GM19467 (cell line): ENCODE data around the gene DNAJC1.
"Not testable (repeated sequence)": the region's sequence is repeated elsewhere in the genome, so short reads cannot be mapped to it uniquely, and the experiment has no call there.

Experiments
- ATAC-seq: cut with Tn5 transposase; IDR thresholded peaks from one replicate; pipeline ENCODE4 v1.9.1; 2021; ENCODE audit warnings: mild to moderate bottlenecking, moderate library complexity; ENCODE audit not compliant: unreplicated experiment

DNAJC1 gene

DNA sequence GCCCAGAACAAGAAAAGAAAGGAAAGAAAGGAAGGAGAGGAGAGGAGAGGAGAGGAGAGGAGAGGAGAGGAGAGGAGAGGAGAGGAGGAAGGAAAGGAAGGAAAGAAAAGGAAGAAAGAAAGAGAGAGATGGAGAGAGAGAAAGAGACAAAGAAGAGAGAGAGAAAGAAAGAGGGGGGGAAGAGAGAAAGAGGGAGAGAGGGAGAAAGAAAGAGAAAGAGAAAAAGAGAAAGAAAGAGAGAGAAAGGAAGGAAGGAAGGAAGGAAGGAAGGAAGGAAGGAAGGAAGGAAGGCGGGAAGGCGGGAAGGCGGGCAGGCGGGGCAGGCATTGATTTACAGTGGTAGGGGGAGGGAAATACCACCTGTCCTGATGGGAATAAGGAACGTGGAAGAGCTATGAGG, 92.7 kb downstream of the DNAJC1 start:
- no peak for ATAC-seq

DNA sequence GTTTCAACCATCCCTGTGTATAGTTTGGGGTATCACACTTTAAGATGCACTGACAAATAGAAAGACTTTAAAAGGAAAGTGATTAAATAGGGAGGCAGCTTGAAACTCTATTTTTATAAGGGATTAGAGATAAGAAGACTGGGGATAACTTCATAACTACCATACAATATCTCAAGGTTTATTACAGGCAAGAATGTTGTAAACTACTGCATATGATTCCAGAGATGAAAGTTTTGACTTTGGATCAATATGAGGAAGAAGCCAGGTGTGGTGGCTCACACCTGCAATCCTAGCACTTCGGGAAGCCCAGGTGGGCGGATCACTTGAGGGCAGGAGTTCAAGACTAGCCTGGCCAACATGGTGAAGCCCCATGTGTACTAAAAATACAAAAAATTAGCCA, 96.1 kb downstream of the DNAJC1 start:
- ATAC-seq, result no peak

DNA sequence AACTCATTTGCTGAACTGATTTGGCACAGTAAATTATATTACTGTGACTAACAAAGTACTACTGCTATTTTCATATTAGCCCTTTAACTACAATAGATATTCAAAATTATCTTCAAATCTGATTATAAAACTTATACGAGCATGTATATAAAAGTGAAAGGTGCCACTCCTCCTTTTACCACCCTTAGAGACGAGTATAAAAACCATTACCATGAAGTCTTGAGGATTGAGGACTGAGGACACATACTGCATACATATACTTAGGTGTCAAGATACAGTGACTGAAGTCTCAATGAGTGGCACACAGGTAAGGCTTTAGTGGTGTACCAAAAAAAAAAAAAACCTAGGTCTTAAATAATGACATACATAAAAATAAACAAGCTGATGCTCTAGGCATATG, 98.6 kb downstream of the DNAJC1 start:
- ATAC-seq, result no peak

DNA sequence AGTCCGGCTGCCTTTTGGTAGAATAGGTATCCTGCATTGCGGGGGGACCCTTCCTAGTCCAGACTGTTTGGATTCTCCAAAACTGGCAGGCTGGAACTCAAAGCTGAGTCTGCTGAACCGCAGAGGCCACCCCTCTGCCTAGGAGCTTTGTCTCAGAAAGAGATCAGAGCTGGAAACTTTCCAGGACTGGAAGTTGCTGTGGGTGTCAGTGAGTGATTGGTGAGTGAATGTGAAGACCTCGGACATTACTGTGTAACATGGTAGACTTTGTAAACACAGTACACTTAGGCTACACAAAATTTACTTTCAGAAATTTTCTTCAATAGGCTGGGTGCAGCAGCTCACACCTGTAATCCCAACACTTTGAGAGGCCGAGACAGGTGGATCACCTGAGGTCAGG, 103.8 kb downstream of the DNAJC1 start:
- ATAC-seq, result no peak

DNA sequence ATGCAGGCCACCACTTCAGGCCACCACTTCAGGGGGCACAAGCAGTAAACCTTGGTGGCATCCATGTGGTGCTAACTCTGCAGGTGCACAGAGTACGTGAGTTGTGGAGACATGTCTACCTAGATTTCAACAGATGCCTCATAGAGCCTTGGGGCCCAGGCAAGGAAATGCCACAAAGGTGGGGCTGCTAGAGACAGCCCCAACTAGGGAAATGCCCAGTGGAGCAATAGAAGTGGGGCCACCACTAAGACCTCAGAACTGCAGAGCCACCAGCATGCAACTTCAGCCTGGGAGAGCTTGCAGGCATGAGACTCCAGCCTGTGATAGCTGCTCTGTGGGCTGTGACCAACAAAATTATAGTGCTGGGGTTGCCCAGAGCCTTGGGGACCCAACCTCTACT, 107.6 kb downstream of the DNAJC1 start:
- no peak for ATAC-seq

DNA sequence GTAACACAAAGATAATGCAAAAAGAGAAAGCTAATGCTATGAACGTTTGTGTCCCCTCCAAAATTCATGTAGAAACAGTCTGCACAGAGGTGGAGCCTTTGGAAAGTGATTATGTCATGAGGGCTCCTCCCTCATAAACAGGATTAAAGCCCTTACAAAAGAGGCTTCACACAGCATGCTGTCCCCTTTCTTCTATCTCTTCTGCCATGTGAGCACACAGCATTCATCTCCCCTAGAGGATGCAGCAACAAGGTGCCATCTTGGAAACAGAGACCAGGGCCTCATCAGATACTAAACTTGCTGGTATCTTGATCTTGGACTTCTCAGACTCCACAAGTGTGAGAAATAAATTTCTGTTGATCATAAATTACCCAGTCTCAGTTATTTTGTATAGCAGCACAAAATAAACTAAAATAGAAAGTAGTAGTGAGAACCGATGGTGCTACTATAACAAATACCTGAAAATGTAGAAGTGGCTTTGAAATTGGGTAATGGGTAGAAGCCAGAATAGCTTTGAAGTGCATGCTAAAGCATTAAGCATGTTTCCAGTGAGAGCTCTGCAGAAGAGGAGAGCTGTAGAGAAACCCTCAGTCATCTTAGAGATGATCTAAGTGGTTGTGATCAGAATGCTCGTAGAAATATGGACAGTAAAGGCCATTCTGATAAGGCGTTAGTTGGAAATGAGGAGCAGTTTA, 108.7 kb downstream of the DNAJC1 start:
- no peak for ATAC-seq

DNA sequence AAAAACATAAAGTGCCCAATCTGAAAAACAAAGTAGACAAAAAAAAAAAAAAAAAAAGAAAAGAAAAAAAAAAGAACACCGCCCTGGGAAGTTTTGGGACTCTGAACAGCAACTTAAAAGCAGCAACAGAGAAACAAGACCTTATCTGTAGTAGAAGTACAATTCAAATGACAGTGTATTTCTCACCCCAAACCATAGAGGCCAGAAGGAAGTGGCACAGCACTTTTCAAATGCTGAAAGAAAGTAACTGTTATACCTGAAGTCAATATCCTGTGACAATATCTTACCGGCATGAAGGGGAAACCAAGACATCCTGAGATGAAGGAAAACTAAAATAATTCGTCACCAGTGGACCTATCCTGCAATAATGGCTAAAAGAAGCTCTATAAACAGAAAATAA, 112.1 kb downstream of the DNAJC1 start:
- no peak for ATAC-seq

DNA sequence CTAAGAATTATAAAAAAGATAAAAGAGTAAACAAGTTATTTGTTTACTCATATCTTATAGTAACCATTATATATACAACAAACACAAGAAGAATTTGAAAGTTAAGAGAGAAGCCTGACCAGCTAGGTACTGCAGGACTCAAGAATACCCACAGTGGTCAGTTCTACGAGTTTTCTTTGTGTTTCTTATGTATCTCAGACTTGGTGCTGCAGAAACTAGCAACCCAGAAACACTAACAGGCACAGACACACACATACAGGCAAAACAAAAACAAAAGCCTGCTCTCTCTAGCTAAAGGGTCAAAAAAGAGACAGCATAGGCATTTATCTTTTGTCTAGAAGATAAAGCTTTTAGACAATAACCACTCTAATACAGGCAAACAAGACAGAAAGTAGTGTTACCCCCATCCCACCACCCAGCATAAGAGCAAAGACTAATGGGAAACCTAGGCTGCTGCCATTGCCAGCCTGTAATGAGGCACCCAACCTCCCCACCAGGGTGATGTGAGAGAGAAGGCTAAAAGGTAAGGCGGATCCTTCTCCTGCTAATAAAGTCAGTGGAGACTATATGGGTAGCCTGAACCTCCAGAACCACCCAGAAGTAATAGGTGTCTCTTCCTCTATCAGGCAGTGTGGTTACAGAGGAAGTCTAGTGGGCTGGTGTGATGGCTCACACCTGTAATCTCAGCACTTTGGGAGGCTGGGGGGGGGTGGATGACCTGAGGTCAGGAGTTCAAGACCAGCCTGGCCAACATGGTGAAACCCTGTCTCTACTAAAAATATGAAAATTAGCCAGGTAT, 113.9 kb downstream of the DNAJC1 start:
- ATAC-seq, result no peak

DNA sequence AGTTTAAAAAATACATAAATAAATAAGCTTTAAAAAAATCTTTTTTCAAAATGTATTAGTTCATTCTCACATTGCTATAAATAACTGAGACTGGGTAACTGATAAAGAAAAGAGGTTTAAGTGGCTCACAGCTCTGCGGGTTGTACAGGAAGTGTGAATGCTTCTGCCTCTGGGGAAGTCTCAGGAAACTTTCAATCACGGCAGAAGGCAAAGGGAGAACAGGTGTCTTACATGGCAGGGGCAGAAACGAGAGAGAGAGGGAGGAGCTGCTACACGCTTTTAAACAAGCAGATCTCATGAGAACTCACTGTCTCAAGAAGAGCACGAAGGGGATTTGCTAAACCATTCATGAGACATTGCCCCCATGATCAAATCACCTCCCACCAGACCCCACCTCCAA, 114.6 kb downstream of the DNAJC1 start:
- ATAC-seq, result peak; percentile 94

DNA sequence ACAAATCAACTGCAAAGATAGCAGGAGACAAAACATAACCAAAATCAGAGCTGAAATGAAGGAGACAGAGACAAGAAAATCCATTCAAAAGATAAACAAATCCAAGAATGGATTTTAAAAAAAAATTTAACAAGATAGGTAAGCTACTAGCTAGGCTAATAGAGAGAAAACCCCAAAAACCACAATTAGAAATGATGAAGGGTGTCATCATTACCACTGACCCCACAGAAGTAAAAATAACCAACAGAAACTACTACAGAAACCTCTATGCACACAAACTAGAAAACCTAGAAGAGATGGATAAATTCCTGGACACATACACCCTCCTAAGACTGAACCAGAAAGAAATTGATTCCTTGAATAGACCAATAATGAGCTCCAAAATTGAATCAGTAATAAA, 117.6 kb downstream of the DNAJC1 start:
- no peak for ATAC-seq

DNA sequence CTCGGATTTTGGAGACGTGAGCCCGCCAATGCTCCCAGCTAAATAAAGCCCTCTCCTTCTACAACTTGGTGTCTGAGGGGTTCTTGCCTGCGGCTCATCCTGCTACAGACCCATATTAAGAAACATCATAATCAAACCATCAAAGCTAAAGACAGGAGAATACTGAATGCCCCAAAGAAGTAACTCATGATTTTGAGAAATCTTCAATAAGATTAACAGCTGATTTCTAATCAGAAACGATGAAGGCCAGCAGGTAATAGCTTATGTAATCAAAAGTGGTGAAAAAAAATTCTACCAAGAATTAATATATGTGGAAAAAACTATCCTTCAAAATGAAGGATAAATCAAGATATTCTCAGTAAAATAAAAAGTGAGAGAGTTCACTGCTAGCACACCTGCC, 130.3 kb downstream of the DNAJC1 start:
- no peak for ATAC-seq

DNA sequence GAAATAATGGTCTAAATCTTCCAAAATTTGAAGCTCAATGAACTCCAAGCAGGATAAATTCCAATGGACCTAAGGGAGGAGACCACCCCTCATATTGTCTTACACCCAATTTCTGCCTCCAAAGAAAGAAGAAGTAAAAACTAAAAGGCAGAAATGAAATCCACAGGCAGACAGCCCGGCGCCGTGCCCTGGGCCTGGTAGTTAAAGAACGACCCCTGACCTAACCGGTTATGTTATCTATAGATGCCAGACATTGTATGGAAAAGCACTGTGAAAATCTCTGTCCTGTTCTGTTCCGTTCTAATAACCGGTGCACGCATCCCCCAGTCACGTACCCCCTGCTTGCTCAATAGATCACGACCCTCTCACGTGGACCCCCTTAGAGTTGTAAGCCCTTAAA, 130.8 kb downstream of the DNAJC1 start:
- not testable (repeated sequence) for ATAC-seq

DNA sequence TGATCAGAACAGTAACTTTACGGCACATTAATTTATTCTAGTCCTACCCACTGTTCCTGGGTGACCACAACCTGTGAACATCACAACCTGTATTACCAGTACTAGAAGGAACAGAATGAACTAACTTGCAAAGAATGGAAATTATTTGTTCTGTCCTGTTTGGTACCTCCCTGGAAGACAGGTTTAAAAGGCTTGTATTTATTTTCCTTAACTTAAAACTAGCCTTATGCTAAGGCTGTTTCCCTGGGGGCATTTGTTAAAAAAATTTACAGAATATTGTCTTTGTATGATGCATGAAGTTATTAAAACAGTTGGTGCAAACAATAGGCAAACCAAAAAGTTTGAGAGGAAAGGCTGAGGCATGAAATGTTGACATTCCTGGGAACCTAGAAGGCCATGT, 132.7 kb downstream of the DNAJC1 start:
- ATAC-seq, result no peak

DNA sequence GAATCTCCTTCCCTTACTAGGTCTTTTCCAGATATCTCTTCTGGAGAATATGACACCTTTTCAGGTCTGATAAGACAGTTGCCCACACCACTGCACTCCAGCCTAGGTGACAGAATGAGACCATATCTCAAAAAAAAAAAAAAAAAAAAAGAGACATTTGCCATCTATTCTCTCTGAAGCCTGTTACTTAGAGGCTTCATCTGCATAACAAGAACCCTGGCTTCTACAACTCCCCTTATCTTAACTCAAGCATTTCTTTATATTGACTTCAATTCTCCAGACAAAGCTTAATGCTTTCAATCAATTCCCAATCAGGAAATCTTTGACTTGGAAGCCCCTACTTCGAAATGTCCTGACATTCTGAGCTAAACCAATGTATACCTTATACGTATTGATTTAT, 134.4 kb downstream of the DNAJC1 start:
- ATAC-seq, result not testable (repeated sequence)

DNA sequence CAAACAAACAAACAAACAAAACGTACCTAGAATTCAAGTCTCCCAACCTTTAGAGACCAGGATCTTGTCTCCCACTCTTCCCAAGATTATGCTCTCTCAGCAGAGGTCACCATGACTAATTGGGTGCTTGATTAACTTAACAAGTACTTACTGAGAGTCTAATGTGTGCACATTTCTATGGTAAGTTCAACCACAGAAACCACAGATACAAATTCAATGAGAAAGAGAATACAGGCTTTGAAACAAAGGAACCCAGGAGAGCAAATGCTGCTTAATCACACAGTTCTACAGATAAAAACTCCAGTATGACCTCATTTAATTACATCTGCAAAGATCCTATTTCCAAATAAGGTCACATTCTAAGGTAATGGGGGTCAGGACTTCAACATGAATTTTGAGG, 142.8 kb downstream of the DNAJC1 start:
- ATAC-seq, result no peak

DNA sequence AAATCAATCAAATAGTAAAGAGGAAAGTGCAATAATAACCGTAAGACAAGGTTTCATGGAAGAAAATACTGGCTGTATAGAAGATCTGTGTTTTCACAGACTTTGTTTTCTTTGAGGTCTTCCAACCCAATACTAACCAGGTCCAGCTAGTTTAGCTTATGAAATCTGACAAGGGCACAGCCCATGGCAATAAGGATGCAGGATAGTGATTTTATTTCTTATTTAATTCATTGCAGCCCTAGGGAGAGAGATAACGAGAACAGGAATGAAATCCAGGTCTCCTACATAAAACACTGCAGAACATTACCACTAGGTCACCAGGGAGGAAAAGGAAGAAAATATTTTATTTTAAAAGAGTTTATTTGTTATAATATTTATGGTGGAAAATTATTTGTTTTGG, 145.1 kb downstream of the DNAJC1 start:
- no peak for ATAC-seq

DNA sequence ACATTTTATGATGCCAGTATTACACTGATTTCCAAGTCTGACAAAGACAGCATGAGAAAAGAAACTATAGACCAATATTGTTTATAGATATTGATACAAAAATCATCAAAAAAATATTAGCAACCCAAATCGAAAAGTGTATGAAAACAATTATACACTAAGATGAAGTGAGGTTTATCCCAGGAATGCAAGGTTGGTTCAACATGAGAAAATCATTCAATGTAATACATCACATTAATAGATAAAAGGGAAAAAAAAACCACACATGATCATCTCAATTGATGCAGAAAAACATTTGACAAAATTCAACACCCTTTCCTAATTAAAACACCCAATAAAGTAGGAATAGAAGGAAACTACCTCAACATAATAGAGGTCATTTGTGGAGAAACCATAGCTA, 153.9 kb downstream of the DNAJC1 start:
- no peak for ATAC-seq

DNA sequence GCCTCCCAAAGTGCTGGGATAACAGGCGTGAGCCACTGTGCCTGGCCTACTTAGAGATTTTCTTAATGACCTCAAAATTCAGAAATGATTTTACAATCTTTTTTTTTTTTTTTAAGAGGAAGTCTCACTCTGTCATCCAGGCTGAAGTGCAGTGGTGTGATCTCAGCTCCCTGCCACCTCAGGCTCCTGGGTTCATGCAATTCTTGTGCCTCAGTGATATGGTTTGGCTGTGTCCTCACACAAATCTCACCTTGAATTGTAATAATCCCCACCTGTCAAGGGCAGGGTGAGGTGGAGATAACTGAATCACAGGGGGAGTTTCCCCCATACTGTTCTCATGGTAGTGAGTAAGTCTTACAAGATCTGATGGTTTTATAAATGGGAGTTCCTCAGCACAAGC, 159.9 kb downstream of the DNAJC1 start:
- ATAC-seq, result no peak

DNA sequence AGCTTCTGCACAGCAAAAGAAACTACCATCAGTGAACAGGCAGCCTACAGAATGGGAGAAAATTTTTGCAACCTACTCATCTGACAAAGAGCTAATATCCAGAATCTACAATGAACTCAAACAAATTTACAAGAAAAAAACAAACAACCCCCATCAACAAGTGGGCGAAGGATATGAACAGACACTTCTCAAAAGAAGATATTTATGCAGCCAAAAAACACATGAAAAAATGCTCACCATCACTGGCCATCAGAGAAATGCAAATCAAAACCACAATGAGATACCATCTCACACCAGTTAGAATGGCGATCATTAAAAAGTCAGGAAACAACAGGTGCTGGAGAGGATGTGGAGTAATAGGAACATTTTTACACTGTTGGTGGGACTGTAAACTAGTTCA, 162.3 kb downstream of the DNAJC1 start:
- ATAC-seq, result not testable (repeated sequence)

DNA sequence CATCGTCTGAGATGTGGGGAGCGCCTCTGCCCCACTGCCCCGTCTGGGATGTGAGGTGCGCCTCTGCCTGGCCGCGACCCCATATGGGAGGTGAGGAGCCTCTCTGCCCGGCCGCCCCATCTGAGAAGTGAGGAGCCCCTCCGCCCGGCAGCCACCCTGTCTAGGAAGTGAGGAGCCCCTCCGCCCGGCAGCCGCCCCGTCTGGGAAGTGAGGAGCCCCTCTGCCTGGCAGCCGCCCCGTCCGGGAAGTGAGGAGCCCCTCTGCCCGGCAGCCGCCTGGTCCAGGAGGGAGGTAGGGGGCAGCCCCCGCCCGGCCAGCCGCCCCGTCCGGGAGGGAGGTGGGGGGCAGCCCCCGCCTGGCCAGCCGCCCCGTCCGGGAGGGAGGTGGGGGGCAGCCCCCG, 166.0 kb downstream of the DNAJC1 start:
- not testable (repeated sequence) for ATAC-seq

DNA sequence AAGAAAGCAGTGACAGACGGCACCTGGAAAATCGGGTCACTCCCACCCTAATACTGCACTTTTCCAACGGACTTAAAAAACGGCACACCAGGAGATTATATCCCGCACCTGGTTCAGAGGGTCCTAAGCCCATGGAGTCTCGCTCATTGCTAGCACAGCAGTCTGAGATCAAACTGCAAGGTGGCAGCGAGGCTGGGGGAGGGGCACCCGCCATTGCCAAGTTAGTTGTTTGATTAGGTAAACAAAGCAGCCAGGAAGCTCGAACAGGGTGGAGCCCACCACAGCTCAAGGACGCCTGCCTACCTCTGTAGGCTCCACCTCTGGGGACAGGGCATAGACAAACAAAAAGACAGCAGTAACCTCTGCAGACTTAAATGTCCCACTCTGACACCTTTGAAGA, 169.0 kb downstream of the DNAJC1 start:
- not testable (repeated sequence) for ATAC-seq

DNA sequence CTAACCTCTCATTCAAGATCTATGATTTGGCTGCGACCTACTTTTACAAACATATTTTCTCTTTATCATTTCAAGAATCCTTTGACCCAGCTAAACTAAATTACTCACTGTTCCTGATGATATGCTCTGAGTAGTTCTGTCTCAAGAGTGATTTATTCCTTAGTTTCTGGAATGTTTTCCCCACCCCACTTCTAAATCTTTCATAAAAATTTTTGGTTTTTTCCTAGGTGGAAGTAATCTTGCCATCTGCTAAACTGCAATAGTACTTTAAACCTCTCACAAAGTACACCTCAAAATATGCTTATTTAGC, 170.8 kb downstream of the DNAJC1 start:
- no peak for ATAC-seq
